Sigmoid colon (tissue), 7 donors: ENCODE measurements around the gene KIF2C. TPM values are rescaled to one million over a fixed set of nuclear protein-coding genes. Genes with fewer than 3 reads are reported as not detected.
"Not testable (repeated sequence)": the region's sequence is repeated elsewhere in the genome, so short reads cannot be mapped to it uniquely, and the experiment has no call there.

ENCODE experiments used
- DNase-seq: peaks from one replicate; pipeline ENCODE4 v3.0.0-alpha.2; 2019
- H3K27ac ChIP-seq, 4 donors: fragments of 200-600 bp; sonication (generic); one replicate each; pipeline ENCODE4 v1.5.1; 2016 to 2019; ENCODE audit warnings: mild to moderate bottlenecking in 1 of 4
- H3K27me3 ChIP-seq, 3 donors: fragments of 200-600 bp; sonication (generic); one replicate each; pipeline ENCODE4 v1.5.1; 2019; ENCODE audit warnings: mild to moderate bottlenecking in 1 of 3
- H3K36me3 ChIP-seq, 4 donors: fragments of 200-600 bp; sonication (generic); one replicate each; pipeline ENCODE4 v1.5.1; 2016 to 2019
- H3K4me1 ChIP-seq, 4 donors: fragments of 200-600 bp; sonication (generic); one replicate each; pipeline ENCODE4 v1.5.1; 2017 to 2019
- H3K4me3 ChIP-seq, 4 donors: fragments of 200-600 bp; sonication (generic); one replicate each; pipeline ENCODE4 v1.5.1; 2017 to 2019; ENCODE audit warnings: mild to moderate bottlenecking in 2 of 4, moderate library complexity in 1 of 4
- H3K9me3 ChIP-seq, 4 donors: fragments of 200-600 bp in 3 of 4; sonication (generic) in 3 of 4; one replicate each; pipeline versions ENCODE4 v1.5.1 to v1.6.1; 2013 to 2019
- EP300 ChIP-seq, 4 donors: sonication (generic); formaldehyde crosslinking; IDR thresholded peaks; one replicate each; pipeline ENCODE4 v1.6.1; 2017; ENCODE audit warnings: antibody characterized with exemption in 4 of 4
- POLR2A ChIP-seq, 2 donors: fragments of 450-650 bp; IDR thresholded peaks; one replicate each; pipeline ENCODE4 v1.6.1; 2016; ENCODE audit warnings: antibody characterized with exemption in 2 of 2, mild to moderate bottlenecking in 2 of 2, moderate library complexity in 2 of 2
- POLR2AphosphoS5 ChIP-seq, 4 donors: sonication (generic); formaldehyde crosslinking; IDR thresholded peaks; one replicate each; pipeline ENCODE4 v1.6.1; 2017; ENCODE audit warnings: antibody characterized with exemption in 4 of 4
- WGBS, 2 donors: extraction: QIAGEN DNeasy Blood & Tissue Kit; methylation state at CpG; one replicate each; pipeline ENCODE4 v1.1.7; 2013; 5-methylcytosine and 5-hydroxymethylcytosine counted together
- intact Hi-C: fragments of 100-400 bp; cut with DNase I; formaldehyde crosslinking; loops from one replicate; pipeline ENCODE4 v1.15.1; 2023
- polyA plus RNA-seq, 3 donors: library from polyadenylated mRNA; stranded (reverse); fragments of 200-250 nt; gene quantifications; one replicate each; pipeline ENCODE4 v1.2.3, GENCODE V29; 2013
- total RNA-seq, 4 donors: library from RNA; depleted of rRNA; stranded (reverse); fragments of >200 nt; gene quantifications; one replicate each; pipeline ENCODE4 v1.1.0, GENCODE V29; 2016
- TF ChIP-seq, protein P1 (sequence below), 4 experiments: fragments of 450-650 bp in 3 of 4; fragments of 200-600 bp in 1 of 4; IDR thresholded peaks; one replicate each; pipeline ENCODE4 v1.5.1; 2016 to 2019; ENCODE audit warnings: antibody characterized with exemption in 4 of 4, mild to moderate bottlenecking in 3 of 4, moderate library complexity in 2 of 4
- donor health status: healthy with polysubstance abuse.
- donor health status: Bipolar disorder and iron deficiency.
- donor health status: healthy.

The KIF2C gene
- total and polyA plus RNA-seq, 7 donors, result 0.36 to 16.2 (median 1.9) TPM

DNA sequence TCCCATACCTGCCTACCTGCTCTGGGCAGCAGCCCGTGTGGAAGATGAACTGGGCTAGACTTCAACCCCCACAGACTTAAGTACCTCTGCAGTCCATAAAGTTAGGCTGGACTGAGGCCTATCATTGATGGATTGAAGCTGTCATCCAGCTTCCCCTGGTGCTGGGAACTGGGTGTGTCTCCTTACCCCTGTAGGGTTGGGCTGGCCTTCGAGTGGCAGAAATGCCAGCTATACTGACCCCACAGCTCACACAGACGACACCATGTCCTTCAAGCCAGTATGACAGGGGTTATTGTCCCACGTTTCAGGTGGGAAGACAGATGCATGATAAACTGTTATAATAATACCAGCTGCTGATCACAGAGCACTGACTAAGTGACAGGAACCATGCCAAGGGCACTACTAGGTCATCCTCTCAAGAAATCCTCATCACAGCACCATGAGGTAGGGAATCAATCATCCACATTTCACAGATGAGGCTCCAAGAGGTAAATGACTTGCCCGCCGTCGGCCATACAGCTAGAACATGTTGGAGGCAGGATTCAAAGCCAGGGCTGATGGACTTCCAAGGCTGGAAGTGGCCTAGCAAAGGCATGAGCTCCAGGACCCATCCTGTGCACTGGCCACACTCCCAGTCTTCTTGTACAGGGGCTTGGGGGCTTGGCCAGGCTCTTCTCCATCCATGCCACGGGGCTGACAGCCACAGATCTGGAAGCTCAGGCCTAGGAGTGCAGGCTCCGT is 48.7 kb downstream of the KIF2C start, which contains the start of gene BEST4:
Gene BEST4 (minus strand): TSS at position 51 of the 741 bp plus-strand sequence. CDS start 465 bp downstream, outside the sequence.
- no peak within 1 kb of the TSS for H3K27ac ChIP-seq
- TF ChIP-seq POLR2AphosphoS5 (IDR thresholded peaks at IDR 0.05) (no peak), POLR2A (IDR thresholded peaks at IDR 0.05) (no peak), EP300 (IDR thresholded peaks at IDR 0.05) (no peak)
- TF ChIP-seq, protein P1, sequence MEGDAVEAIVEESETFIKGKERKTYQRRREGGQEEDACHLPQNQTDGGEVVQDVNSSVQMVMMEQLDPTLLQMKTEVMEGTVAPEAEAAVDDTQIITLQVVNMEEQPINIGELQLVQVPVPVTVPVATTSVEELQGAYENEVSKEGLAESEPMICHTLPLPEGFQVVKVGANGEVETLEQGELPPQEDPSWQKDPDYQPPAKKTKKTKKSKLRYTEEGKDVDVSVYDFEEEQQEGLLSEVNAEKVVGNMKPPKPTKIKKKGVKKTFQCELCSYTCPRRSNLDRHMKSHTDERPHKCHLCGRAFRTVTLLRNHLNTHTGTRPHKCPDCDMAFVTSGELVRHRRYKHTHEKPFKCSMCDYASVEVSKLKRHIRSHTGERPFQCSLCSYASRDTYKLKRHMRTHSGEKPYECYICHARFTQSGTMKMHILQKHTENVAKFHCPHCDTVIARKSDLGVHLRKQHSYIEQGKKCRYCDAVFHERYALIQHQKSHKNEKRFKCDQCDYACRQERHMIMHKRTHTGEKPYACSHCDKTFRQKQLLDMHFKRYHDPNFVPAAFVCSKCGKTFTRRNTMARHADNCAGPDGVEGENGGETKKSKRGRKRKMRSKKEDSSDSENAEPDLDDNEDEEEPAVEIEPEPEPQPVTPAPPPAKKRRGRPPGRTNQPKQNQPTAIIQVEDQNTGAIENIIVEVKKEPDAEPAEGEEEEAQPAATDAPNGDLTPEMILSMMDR (IDR thresholded peaks at IDR 0.05), result no peak
- H3K27me3 ChIP-seq, result no peaks in the 10 kb centered on the region
- 81 to 91% methylated on average over 9 of the region's 9 CpGs for whole genome bisulfite sequencing, 2 donors
- no peaks in the 10 kb centered on the region for H3K36me3 ChIP-seq
- no peaks in the 10 kb centered on the region for H3K9me3 ChIP-seq
- intact Hi-C loops, result loop anchor here (5.0 kb wide), 2 partner anchors 34 to 224 kb away; partner anchors contain the start of genes HECTD3 and UROD
- peaks cover 0 to 34% (median 24%) of the 10 kb centered on the region in 4 donors for H3K4me1 ChIP-seq
- DNase-seq, result no peak
- no peak within 1 kb of the TSS for H3K4me3 ChIP-seq

DNA sequence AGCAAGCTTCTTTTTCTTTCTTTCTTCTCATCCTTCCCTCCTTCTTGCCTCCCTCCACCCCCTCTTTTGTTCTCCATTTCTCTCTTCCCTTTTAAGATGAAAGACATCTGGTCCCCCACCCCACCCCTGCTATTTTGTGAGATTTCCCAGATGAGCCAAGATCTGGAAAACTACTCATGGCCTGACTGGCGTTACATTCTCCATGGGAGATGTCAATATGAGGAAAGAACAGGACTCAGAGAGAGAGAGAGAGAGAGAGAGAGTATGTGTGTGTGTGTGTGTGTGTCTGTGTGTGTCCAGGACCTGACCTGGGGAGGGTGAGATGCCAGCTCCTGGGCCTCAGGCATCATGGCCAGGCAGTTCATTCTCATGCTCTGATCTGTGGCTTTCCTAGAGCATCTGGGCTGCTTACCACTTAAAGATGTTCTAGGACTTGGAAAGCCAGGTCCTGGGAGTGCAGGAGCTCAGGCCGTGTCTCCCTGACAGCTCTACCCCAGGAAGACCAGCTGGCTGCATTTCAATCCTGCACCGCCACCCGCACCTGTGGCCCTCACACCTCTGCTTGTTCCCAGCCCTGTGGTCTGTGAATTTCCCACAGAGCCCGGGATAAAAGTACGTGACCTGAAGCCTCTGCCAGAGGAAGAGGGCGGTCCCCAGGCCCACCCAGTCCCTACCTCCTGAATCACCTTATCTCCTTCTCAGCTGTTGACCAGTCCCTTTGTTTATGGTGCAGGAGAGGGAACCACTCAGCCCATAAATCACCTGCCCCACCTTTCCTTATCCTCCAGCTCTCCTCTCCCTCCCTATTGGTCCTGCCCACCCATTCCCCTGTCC is 51.5 kb downstream of the KIF2C start:
- H3K27ac ChIP-seq, result peak overlapping the region in 1 of 4 donors; percentile 18
- H3K4me1 ChIP-seq, result peaks cover 0 to 7% (median 3%) of the 10 kb centered on the region in 4 donors
- no peak overlapping the region for H3K4me3 ChIP-seq
- no peaks in the 10 kb centered on the region for H3K27me3 ChIP-seq
- H3K36me3 ChIP-seq, result no peaks in the 10 kb centered on the region
- DNase-seq, result no peak
- 23 to 59% methylated on average over 7 of the region's 7 CpGs for WGBS, 2 donors
- TF ChIP-seq POLR2A (IDR thresholded peaks at IDR 0.05) (no peak), EP300 (IDR thresholded peaks at IDR 0.05) (no peak), POLR2AphosphoS5 (IDR thresholded peaks at IDR 0.05) (no peak)
- TF ChIP-seq, protein P1 (IDR thresholded peaks at IDR 0.05), result no peak
- intact Hi-C loops, result loop anchor here (5.0 kb wide), 1 partner anchor 46 kb away; no protein-coding TSS in a partner anchor
- H3K9me3 ChIP-seq, result no peaks in the 10 kb centered on the region

DNA sequence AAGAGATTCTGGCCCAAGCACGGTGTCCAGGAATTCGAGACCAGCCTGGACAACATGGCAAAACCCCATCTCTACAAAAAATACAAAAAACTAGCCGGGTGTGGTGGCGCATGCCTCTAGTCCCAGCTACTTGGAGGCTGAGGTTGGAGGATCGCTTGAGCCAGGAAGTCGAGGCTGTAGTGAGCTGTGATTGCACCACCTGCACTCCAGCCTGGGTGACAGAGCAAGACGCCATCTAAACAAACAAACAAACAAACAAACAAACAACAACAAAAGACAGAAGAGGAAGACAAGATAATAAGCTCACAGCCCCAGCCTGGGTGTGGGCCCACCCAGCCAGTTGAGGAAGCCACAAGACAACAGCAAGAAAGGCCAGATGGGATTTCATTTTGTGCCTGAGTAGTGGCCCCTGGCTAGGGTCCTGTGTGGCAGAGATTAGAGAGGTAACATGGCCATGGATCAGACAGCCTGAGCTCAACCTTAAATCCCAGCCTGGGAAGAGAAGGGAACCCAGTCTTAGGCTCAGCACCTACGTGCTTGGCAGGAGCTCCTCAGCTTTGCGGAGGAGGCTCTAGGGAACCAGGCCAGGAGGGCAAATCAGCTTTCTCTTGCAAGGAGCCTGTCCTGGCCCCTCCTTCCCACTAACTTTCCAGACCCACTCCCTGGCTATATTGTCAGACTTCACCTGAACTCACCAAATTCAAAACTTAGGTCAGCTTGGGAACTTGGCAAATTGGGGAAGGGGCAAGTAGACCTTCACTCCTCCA is 53.3 kb downstream of the KIF2C start:
- TF ChIP-seq POLR2A (IDR thresholded peaks at IDR 0.05), result no peak
- TF ChIP-seq, protein P1 (IDR thresholded peaks at IDR 0.05), result no peak
- no peak for TF ChIP-seq POLR2AphosphoS5 (IDR thresholded peaks at IDR 0.05)
- TF ChIP-seq EP300 (IDR thresholded peaks at IDR 0.05), result no peak
- intact Hi-C loops, result loop anchor here (5.0 kb wide), 1 partner anchor 44 kb away; no protein-coding TSS in a partner anchor
- DNase-seq, result peak; percentile 49
- Histone ChIP-seq H3K4me1 (no peaks in the 10 kb centered on the region), H3K9me3 (no peaks in the 10 kb centered on the region), H3K27ac (no peak overlapping the region), H3K27me3 (no peaks in the 10 kb centered on the region), H3K4me3 (no peak overlapping the region), H3K36me3 (no peaks in the 10 kb centered on the region)
- WGBS, 2 donors, result 88 to 93% methylated on average over 9 of the region's 9 CpGs

DNA sequence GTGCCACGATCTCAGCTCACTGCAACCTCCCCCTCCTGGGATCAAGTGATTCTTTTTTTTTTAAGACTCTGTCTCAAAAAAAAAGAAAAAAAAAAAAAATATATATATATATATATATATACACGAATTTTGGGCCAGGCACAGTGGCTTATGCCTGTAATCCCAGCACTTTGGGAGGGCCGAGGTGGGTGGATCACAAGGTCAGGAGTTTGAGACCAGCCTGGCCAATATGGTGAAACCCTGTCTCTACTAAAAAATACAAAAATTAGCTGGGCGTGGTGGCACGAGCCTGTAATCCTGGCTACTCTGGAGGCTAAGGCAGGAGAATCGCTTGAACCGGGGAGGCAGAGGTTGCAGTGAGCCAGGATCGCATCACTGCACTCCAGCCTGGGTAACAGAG is 58.2 kb downstream of the KIF2C start:
- H3K4me3 ChIP-seq, intact Hi-C loops, H3K27me3 ChIP-seq, H3K36me3 ChIP-seq, H3K9me3 ChIP-seq: not testable (repeated sequence)
- WGBS, 2 donors, result 76 to 85% methylated on average over 8 of the region's 8 CpGs
- H3K4me1 ChIP-seq, result peaks cover 5 to 32% (median 19%) of the 10 kb centered on the region in 4 donors
- DNase-seq, result peak; percentile 32
- peak overlapping the region in 1 of 4 donors; percentile 95 for H3K27ac ChIP-seq
